ENCODE results near the gene SCAMP5.

The SCAMP5 gene

GRCh38 chr15:74976159-74976558 is 19.2 kb upstream of the SCAMP5 start:
- no peak for DNase-seq (ENCODE audit: low read depth)
- no peak overlapping the region for H3K4me3 ChIP-seq (ENCODE audit: control insufficient read depth, low read depth, low read length)
- TF ChIP-seq CTCF (conservative IDR thresholded peaks at IDR 0.05; ENCODE audit: control insufficient read depth, insufficient read depth, low read depth, low read length): peak; percentile 3

- H3K4me3 ChIP-seq (ENCODE audit: control insufficient read depth, low read depth, low read length): no peak overlapping the region
- TF ChIP-seq CTCF (conservative IDR thresholded peaks at IDR 0.05; ENCODE audit: control insufficient read depth, insufficient read depth, low read depth, low read length): no peak
- peak; percentile 40 for DNase-seq (ENCODE audit: low read depth)
These were observed 17.8 kb upstream of the SCAMP5 start for GRCh38 chr15:74977599-74977998.

GRCh38 chr15:74978077-74978476 is 17.3 kb upstream of the SCAMP5 start:
- DNase-seq (ENCODE audit: low read depth): no peak
- TF ChIP-seq CTCF (conservative IDR thresholded peaks at IDR 0.05; ENCODE audit: control insufficient read depth, insufficient read depth, low read depth, low read length): no peak
- H3K4me3 ChIP-seq (ENCODE audit: control insufficient read depth, low read depth, low read length): no peak overlapping the region

- H3K4me3 ChIP-seq (ENCODE audit: control insufficient read depth, low read depth, low read length): no peak overlapping the region
- no peak for TF ChIP-seq CTCF (conservative IDR thresholded peaks at IDR 0.05; ENCODE audit: control insufficient read depth, insufficient read depth, low read depth, low read length)
- peak; percentile 36 for DNase-seq (ENCODE audit: low read depth)
These were observed 16.9 kb upstream of the SCAMP5 start for GRCh38 chr15:74978503-74978902.

- TF ChIP-seq CTCF (conservative IDR thresholded peaks at IDR 0.05; ENCODE audit: control insufficient read depth, insufficient read depth, low read depth, low read length): no peak
- no peak for DNase-seq (ENCODE audit: low read depth)
- no peak overlapping the region for H3K4me3 ChIP-seq (ENCODE audit: control insufficient read depth, low read depth, low read length)
These were observed 13.2 kb upstream of the SCAMP5 start for GRCh38 chr15:74982183-74982582.

DNA sequence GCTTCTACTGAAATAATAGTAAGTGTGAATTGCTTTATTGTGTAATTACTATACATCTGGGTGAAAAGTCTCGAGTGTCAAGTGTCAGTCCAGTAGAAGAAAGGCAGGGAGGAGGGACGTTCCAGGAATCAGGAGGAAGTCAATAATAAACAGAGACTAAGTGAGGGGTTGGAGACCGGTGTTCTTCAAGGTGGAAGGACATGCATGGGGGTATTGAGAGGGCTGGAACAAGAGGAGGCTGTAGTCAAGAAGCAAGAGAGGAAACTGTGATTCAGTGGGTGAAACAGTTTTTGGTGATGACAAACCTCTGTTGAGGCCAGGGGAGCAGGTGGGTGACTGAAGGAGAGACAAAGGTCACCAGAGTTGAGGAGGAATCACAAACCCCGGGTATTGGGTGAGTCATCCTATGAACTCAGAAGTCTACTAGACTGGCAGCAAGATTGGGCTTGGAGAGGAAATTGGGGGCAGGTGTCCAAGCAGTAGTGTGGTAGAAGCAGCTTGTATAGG is 11.6 kb upstream of the SCAMP5 start:
- DNase-seq (ENCODE audit: low read depth): peak; percentile 56
- no peak overlapping the region for H3K4me3 ChIP-seq (ENCODE audit: control insufficient read depth, low read depth, low read length)
- TF ChIP-seq CTCF (conservative IDR thresholded peaks at IDR 0.05; ENCODE audit: control insufficient read depth, insufficient read depth, low read depth, low read length): no peak
